ENCODE measurements around the gene SMOC1. TPM values are rescaled to one million over a fixed set of nuclear protein-coding genes. Genes with fewer than 3 reads are reported as not detected.

Gene SMOC1
- total RNA-seq, 1 experiment from 2014 or later, result not detected

DNA sequence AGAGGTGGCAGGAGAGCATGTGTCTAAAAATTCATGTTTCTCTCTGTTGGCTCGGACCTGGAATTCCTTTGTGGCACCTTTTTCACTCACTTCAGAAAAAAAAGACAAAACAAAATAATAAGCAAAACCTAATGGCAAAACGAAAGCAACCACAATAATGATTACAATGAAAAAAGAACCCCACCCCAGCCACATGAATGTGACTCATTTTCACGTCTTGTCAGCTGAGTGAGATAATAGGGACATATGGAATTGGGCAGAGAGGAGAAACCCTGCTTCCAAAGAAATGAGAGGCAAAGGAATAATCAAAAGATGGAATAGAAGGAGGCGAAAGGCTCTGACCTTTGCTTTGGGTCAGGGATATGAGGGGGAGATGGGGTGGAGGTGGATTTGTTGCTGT lies 166.1 kb downstream of the SMOC1 start:
- H2AFZ ChIP-seq, result no peak overlapping the region
- no peaks in the 10 kb centered on the region for H3K4me1 ChIP-seq (replicated peaks; ENCODE audit: insufficient read depth)
- H3K4me3 ChIP-seq, result no peak overlapping the region
- TF ChIP-seq EZH2 (IDR thresholded peaks at IDR 0.05; ENCODE audit: low read depth), result no peak
- TF ChIP-seq, protein P1, sequence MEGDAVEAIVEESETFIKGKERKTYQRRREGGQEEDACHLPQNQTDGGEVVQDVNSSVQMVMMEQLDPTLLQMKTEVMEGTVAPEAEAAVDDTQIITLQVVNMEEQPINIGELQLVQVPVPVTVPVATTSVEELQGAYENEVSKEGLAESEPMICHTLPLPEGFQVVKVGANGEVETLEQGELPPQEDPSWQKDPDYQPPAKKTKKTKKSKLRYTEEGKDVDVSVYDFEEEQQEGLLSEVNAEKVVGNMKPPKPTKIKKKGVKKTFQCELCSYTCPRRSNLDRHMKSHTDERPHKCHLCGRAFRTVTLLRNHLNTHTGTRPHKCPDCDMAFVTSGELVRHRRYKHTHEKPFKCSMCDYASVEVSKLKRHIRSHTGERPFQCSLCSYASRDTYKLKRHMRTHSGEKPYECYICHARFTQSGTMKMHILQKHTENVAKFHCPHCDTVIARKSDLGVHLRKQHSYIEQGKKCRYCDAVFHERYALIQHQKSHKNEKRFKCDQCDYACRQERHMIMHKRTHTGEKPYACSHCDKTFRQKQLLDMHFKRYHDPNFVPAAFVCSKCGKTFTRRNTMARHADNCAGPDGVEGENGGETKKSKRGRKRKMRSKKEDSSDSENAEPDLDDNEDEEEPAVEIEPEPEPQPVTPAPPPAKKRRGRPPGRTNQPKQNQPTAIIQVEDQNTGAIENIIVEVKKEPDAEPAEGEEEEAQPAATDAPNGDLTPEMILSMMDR (conservative IDR thresholded peaks at IDR 0.05), result no peak
- DNase-seq, result no peak
- no peaks in the 10 kb centered on the region for H4K20me1 ChIP-seq (ENCODE audit: insufficient read depth)
- ChIA-PET POLR2A (ENCODE audit: unreplicated experiment) (no interaction called here), CTCF (no interaction called here)
- no TSS peak for BruUV-seq (replicated peaks)
- intact Hi-C loops (cut with micrococcal nuclease; ENCODE audit: unreplicated experiment), result no loop called here
- H3K4me2 ChIP-seq, result no peak overlapping the region
- no peak overlapping the region for H3K27ac ChIP-seq
- H3K9me2 ChIP-seq (ENCODE audit: insufficient read depth), result no peaks in the 10 kb centered on the region
- no peaks in the 10 kb centered on the region for H3K79me2 ChIP-seq (ENCODE audit: low read depth)
- no peaks in the 10 kb centered on the region for H3F3A ChIP-seq (ENCODE audit: insufficient read depth, low read depth)
- H3K9me3 ChIP-seq (ENCODE audit: insufficient read depth, low read depth), result no peaks in the 10 kb centered on the region
- no peaks in the 10 kb centered on the region for H3K36me3 ChIP-seq (ENCODE audit: low read depth)
- H3K27me3 ChIP-seq (ENCODE audit: insufficient read depth, low read depth), result peaks cover 70% of the 10 kb centered on the region

DNA sequence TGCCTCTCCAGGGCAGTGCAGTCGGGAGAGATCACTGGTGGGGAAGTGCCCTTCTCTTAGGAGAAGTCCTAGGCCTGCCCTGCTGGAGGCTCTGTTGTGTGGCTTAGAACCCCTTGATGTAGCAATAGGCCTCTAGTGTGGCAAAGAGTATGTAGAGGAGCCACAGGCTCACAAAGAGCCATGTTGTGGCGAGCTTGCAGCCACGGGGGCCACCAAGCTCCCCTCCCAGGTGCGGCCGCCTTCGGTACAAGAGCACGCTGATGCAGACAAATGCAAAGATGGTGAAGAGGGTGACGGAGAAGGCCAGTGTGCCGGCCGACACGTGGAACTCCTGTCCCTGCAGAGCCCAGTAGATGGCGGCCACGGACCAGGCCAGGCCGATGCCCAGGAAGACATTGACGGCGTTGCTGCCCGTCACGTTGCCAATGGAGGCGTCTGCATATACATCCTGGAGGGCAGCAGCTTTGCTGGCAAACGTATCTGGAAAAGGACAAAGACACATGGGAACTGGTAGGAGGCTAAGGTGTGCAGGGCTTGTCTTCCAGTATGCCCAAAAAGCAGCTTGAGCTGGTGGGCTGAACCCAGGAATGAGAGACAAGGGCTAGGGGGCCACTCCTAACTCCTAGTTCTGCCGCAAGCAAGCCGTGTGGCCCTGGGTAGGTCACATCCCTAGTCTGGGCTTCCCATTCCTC lies 166.8 kb downstream of the SMOC1 start:
- Histone ChIP-seq H3K9me3 (ENCODE audit: insufficient read depth, low read depth) (no peaks in the 10 kb centered on the region), H3K27ac (no peak overlapping the region), H3K4me2 (no peak overlapping the region), H3K4me1 (replicated peaks; ENCODE audit: insufficient read depth) (no peaks in the 10 kb centered on the region), H3F3A (ENCODE audit: insufficient read depth, low read depth) (no peaks in the 10 kb centered on the region), H4K20me1 (ENCODE audit: insufficient read depth) (no peaks in the 10 kb centered on the region), H3K9me2 (ENCODE audit: insufficient read depth) (no peaks in the 10 kb centered on the region), H3K36me3 (ENCODE audit: low read depth) (no peaks in the 10 kb centered on the region), H3K27me3 (ENCODE audit: insufficient read depth, low read depth) (peaks cover 74% of the 10 kb centered on the region), H2AFZ (no peak overlapping the region), H3K79me2 (ENCODE audit: low read depth) (no peaks in the 10 kb centered on the region), H3K4me3 (no peak overlapping the region)
- POLR2A ChIA-PET (ENCODE audit: unreplicated experiment), result no interaction called here
- no TSS peak for BruUV-seq (replicated peaks)
- CTCF ChIA-PET, result no interaction called here
- TF ChIP-seq, protein P1 (conservative IDR thresholded peaks at IDR 0.05), result peak; percentile 72
- no peak for TF ChIP-seq EZH2 (IDR thresholded peaks at IDR 0.05; ENCODE audit: low read depth)
- intact Hi-C loops (cut with micrococcal nuclease; ENCODE audit: unreplicated experiment), result loop anchor here (2.0 kb wide), 1 partner anchor 771 kb away; no protein-coding TSS in a partner anchor
- peak in 1 of 2 experiments; percentile 54 for DNase-seq

DNA sequence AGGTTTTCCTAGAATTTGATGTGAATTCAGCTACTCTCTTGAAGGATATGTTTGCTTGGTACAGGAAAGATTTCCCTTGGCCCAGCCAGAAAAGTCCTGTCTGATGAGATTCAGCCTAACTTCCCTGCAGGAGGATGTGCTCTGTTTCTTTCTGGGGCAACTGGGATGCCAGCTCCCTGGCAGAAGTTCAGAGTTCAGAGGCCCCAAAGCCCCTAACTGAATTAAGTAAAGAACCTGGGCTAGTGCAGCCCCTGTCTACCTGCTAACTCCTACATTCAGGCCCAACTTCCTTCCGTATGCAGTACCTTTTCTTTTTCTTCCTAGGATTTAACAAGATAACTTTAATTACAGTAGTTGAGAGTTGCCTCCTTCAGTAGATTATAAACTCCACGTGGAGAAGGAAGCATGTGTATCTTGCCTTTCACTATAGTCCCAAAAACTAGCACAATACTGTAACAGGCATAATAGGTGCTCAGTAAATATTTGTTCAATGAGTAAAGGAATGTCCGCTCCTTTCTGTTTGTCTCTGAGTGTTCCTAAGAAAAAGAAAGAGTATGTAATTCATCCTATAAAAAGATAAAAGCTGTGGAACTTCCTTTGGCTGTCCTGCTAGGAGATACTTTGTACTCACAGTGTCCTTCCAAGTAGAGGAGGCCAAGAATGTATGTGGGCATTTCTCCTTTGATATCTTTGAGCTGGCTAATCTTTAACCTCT lies 168.5 kb downstream of the SMOC1 start:
- intact Hi-C loops (cut with micrococcal nuclease; ENCODE audit: unreplicated experiment), result loop anchor here (2.0 kb wide), 1 partner anchor 769 kb away; no protein-coding TSS in a partner anchor

More for the DNA sequence above, 168.5 kb downstream of the SMOC1 start:
- Histone ChIP-seq H3K4me2 (no peak overlapping the region), H2AFZ (no peak overlapping the region), H3K9me2 (ENCODE audit: insufficient read depth) (no peaks in the 10 kb centered on the region), H3K27ac (no peak overlapping the region), H3F3A (ENCODE audit: insufficient read depth, low read depth) (no peaks in the 10 kb centered on the region), H4K20me1 (ENCODE audit: insufficient read depth) (no peaks in the 10 kb centered on the region), H3K4me3 (no peak overlapping the region), H3K27me3 (ENCODE audit: insufficient read depth, low read depth) (peaks cover 73% of the 10 kb centered on the region), H3K4me1 (replicated peaks; ENCODE audit: insufficient read depth) (no peaks in the 10 kb centered on the region), H3K79me2 (ENCODE audit: low read depth) (no peaks in the 10 kb centered on the region), H3K9me3 (ENCODE audit: insufficient read depth, low read depth) (no peaks in the 10 kb centered on the region), H3K36me3 (ENCODE audit: low read depth) (no peaks in the 10 kb centered on the region)
- no TSS peak for BruUV-seq (replicated peaks)
- no peak for TF ChIP-seq EZH2 (IDR thresholded peaks at IDR 0.05; ENCODE audit: low read depth)
- TF ChIP-seq, protein P1 (conservative IDR thresholded peaks at IDR 0.05), result no peak
- POLR2A ChIA-PET (ENCODE audit: unreplicated experiment), result interaction anchor here (0.6 to 0.7 kb wide), 2 partner anchors 25 to 580 kb away, joined by 3 to 4 read pairs; no protein-coding TSS in a partner anchor
- CTCF ChIA-PET, result no interaction called here
- no peak for DNase-seq
